Liver (tissue), 9 donors: Measurements from ENCODE around the gene MAF. TPM values are rescaled to one million over a fixed set of nuclear protein-coding genes. Genes with fewer than 3 reads are reported as not detected.

Source experiments
- DNase-seq: peaks from one replicate; pipeline ENCODE4 v3.0.0-alpha.2; 2017; ENCODE audit warnings: low spot score
- H3K27ac ChIP-seq, 2 donors: one replicate each; pipeline ENCODE4 v1.7.0; 2013; ENCODE audit warnings: inconsistent platforms in 2 of 2, low read length in 2 of 2, control low read depth in 1 of 2, low read depth in 1 of 2, mild to moderate bottlenecking in 1 of 2
- H3K27me3 ChIP-seq, 4 donors: one replicate each; pipeline versions ENCODE4 v1.6.1 to v1.7.0; 2013; ENCODE audit warnings: low read length in 3 of 4, inconsistent platforms in 1 of 4, mild to moderate bottlenecking in 1 of 4, moderate library complexity in 1 of 4; ENCODE audit not compliant: control insufficient read depth in 4 of 4, insufficient read depth in 4 of 4
- H3K36me3 ChIP-seq, 4 donors: one replicate each; pipeline versions ENCODE4 v1.6.1 to v1.7.0; 2013; ENCODE audit warnings: low read length in 3 of 4, mild to moderate bottlenecking in 3 of 4, low read depth in 1 of 4, moderate library complexity in 1 of 4; ENCODE audit not compliant: control insufficient read depth in 4 of 4, insufficient read depth in 3 of 4
- H3K4me1 ChIP-seq, 4 donors: one replicate each; pipeline versions ENCODE4 v1.6.1 to v1.7.0; 2013; ENCODE audit warnings: low read length in 3 of 4, mild to moderate bottlenecking in 3 of 4, moderate library complexity in 1 of 4; ENCODE audit not compliant: control insufficient read depth in 4 of 4, insufficient read depth in 4 of 4
- H3K4me3 ChIP-seq, 3 donors: one replicate each; pipeline versions ENCODE4 v1.6.1 to v1.7.0; 2013; ENCODE audit warnings: low read length in 3 of 3, control low read depth in 1 of 3, low read depth in 1 of 3, mild to moderate bottlenecking in 1 of 3
- H3K9ac ChIP-seq, 2 donors: one replicate each; pipeline ENCODE4 v1.7.0; 2013; ENCODE audit warnings: low read length in 2 of 2, mild to moderate bottlenecking in 2 of 2, moderate library complexity in 2 of 2, control low read depth in 1 of 2, low read depth in 1 of 2
- H3K9me3 ChIP-seq, 4 donors: one replicate each; pipeline versions ENCODE4 v1.6.1 to v1.7.0; 2013; ENCODE audit warnings: low read length in 3 of 4; ENCODE audit not compliant: control insufficient read depth in 4 of 4
- ATF3 ChIP-seq: IDR thresholded peaks from 2 replicates; pipeline ENCODE4 v1.6.1; 2016; ENCODE audit warnings: antibody characterized with exemption
- CTCF ChIP-seq: fragments of 150-350 bp; IDR thresholded peaks from 2 replicates; pipeline ENCODE4 v1.5.1; 2017; ENCODE audit warnings: improper control_type of control experiment, low read depth, low read length; ENCODE audit not compliant: missing input control
- EGR1 ChIP-seq, 2 donors: IDR thresholded peaks; 2 replicates each; pipeline ENCODE4 v1.6.1; 2016 to 2018; ENCODE audit warnings: antibody characterized with exemption in 2 of 2, low read depth in 2 of 2
- FOXA1 ChIP-seq: IDR thresholded peaks from 2 replicates; pipeline ENCODE4 v1.6.1; 2016; ENCODE audit warnings: antibody characterized with exemption
- FOXA2 ChIP-seq: IDR thresholded peaks from 2 replicates; pipeline ENCODE4 v1.6.1; 2016; ENCODE audit warnings: antibody characterized with exemption
- GABPA ChIP-seq, 2 donors: IDR thresholded peaks in 1 of 2; conservative IDR thresholded peaks in 1 of 2; 2 replicates each; pipeline ENCODE4 v1.6.1; 2016; ENCODE audit warnings: antibody characterized with exemption in 2 of 2, mild to moderate bottlenecking in 1 of 2, moderate library complexity in 1 of 2
- HNF4A ChIP-seq, 2 donors: conservative IDR thresholded peaks; 2 replicates each; pipeline ENCODE4 v1.6.1; 2016; ENCODE audit warnings: antibody characterized with exemption in 2 of 2, mild to moderate bottlenecking in 2 of 2
- HNF4G ChIP-seq: IDR thresholded peaks from 2 replicates; pipeline ENCODE4 v1.6.1; 2016; ENCODE audit warnings: antibody characterized with exemption
- JUND ChIP-seq, 2 donors: IDR thresholded peaks; 2 replicates each; pipeline ENCODE4 v1.6.1; 2016; ENCODE audit warnings: antibody characterized with exemption in 2 of 2
- MAX ChIP-seq: IDR thresholded peaks from 2 replicates; pipeline ENCODE4 v1.6.1; 2016; ENCODE audit warnings: antibody characterized with exemption
- NR2F2 ChIP-seq: IDR thresholded peaks from 2 replicates; pipeline ENCODE4 v1.6.1; 2016; ENCODE audit warnings: antibody characterized with exemption
- RAD21 ChIP-seq, 2 donors: IDR thresholded peaks; 2 replicates each; pipeline ENCODE4 v1.6.1; 2016; ENCODE audit warnings: antibody characterized with exemption in 2 of 2, mild to moderate bottlenecking in 2 of 2
- REST ChIP-seq: IDR thresholded peaks from 2 replicates; pipeline ENCODE4 v1.6.1; 2016; ENCODE audit warnings: antibody characterized with exemption, mild to moderate bottlenecking
- RXRA ChIP-seq, 2 donors: IDR thresholded peaks; 2 replicates each; pipeline ENCODE4 v1.6.1; 2017 to 2018; ENCODE audit warnings: antibody characterized with exemption in 2 of 2, mild to moderate bottlenecking in 1 of 2
- SP1 ChIP-seq: IDR thresholded peaks from 2 replicates; pipeline ENCODE4 v1.6.1; 2018; ENCODE audit warnings: antibody characterized with exemption, mild to moderate bottlenecking
- TAF1 ChIP-seq: conservative IDR thresholded peaks from 2 replicates; pipeline ENCODE4 v1.6.1; 2016; ENCODE audit warnings: antibody characterized with exemption, mild to moderate bottlenecking
- YY1 ChIP-seq: IDR thresholded peaks from 2 replicates; pipeline ENCODE4 v1.6.1; 2016; ENCODE audit warnings: antibody characterized with exemption, mild to moderate bottlenecking
- ZBTB33 ChIP-seq: IDR thresholded peaks from 2 replicates; pipeline ENCODE4 v1.6.1; 2016; ENCODE audit warnings: antibody characterized with exemption
- WGBS: extraction: QIAGEN DNeasy Blood & Tissue Kit; methylation state at CpG from one replicate; pipeline ENCODE4 v1.1.7; 2013; 5-methylcytosine and 5-hydroxymethylcytosine counted together
- polyA plus RNA-seq, 2 donors: library from polyadenylated mRNA; stranded (reverse) in 1 of 2; unstranded in 1 of 2; fragments of 200-250 nt in 1 of 2; fragments of >200 nt in 1 of 2; fragmentation: Nextera tagmentation in 1 of 2; extraction: Ambion mirVana in 1 of 2; gene quantifications; one replicate each; pipeline versions ENCODE4 v1.2.1 to v1.2.3, GENCODE V29; 2013 to 2015
- total RNA-seq, 2 donors: library from RNA; depleted of rRNA; stranded (reverse); fragments of >200 nt; gene quantifications; one replicate each; pipeline ENCODE4 v1.2.3, GENCODE V29; 2014
- donor health status: healthy.
- donor health status: healthy.
- donor health status: healthy.
- donor health status: healthy.
- donor health status: healthy.

MAF gene
- total and polyA plus RNA-seq, 4 donors: 9.7 to 20.9 (median 16.7) TPM

GRCh38 chr16:79635488-79635887, 35.0 kb upstream of the MAF start (continued):
- TF ChIP-seq HNF4A (conservative IDR thresholded peaks at IDR 0.05) (no peak), HNF4G (no peak)

- 96% methylated on average over 7 of the region's 7 CpGs for WGBS
- H3K4me1 ChIP-seq: no peaks in the 10 kb centered on the region
- H3K9ac ChIP-seq: no peak overlapping the region
- no peak for TF ChIP-seq ZBTB33
- H3K36me3 ChIP-seq: no peaks in the 10 kb centered on the region
- no peak for DNase-seq
- no peak overlapping the region for H3K27ac ChIP-seq
- no peak overlapping the region for H3K4me3 ChIP-seq
- H3K27me3 ChIP-seq: no peaks in the 10 kb centered on the region
- H3K9me3 ChIP-seq: no peaks in the 10 kb centered on the region
These were observed 33.8 kb upstream of the MAF start for GRCh38 chr16:79634298-79634697.

GRCh38 chr16:79632289-79632688, 31.8 kb upstream of the MAF start:
- TF ChIP-seq JUND (IDR thresholded peaks at IDR 0.05) (peak; percentile 64 to 75), TAF1 (no peak)

GRCh38 chr16:79628988-79629387, 28.5 kb upstream of the MAF start:
- H3K27ac ChIP-seq: no peak overlapping the region
- WGBS: 94% methylated on average over 6 of the region's 6 CpGs
- H3K9ac ChIP-seq: no peak overlapping the region
- no peak overlapping the region for H3K4me3 ChIP-seq
- no peak for DNase-seq
- no peaks in the 10 kb centered on the region for H3K36me3 ChIP-seq
- TF ChIP-seq CTCF: no peak
- no peak for TF ChIP-seq ATF3
- TF ChIP-seq EGR1 (IDR thresholded peaks at IDR 0.05; ENCODE audit: low read depth in 2 of 2): no peak
- TF ChIP-seq REST: no peak
- TF ChIP-seq FOXA1: no peak
- no peak for TF ChIP-seq RXRA (IDR thresholded peaks at IDR 0.05)
- no peak for TF ChIP-seq YY1
- TF ChIP-seq NR2F2: no peak
- TF ChIP-seq SP1: no peak
- no peak for TF ChIP-seq TAF1
- no peak for TF ChIP-seq GABPA (IDR thresholded peaks at IDR 0.05 in 1 of 2, conservative IDR thresholded peaks at IDR 0.05 in 1 of 2)
- TF ChIP-seq HNF4G: no peak
- TF ChIP-seq FOXA2: no peak
- TF ChIP-seq JUND (IDR thresholded peaks at IDR 0.05): no peak
- no peak for TF ChIP-seq MAX
- TF ChIP-seq RAD21 (IDR thresholded peaks at IDR 0.05): no peak
- H3K9me3 ChIP-seq: no peaks in the 10 kb centered on the region
- H3K4me1 ChIP-seq: no peaks in the 10 kb centered on the region
- no peaks in the 10 kb centered on the region for H3K27me3 ChIP-seq

More at GRCh38 chr16:79632289-79632688, 31.8 kb upstream of the MAF start:
- H3K4me3 ChIP-seq: no peak overlapping the region
- no peaks in the 10 kb centered on the region for H3K36me3 ChIP-seq
- H3K27ac ChIP-seq: no peak overlapping the region
- H3K27me3 ChIP-seq: no peaks in the 10 kb centered on the region
- no peak overlapping the region for H3K9ac ChIP-seq
- H3K9me3 ChIP-seq: no peaks in the 10 kb centered on the region
- DNase-seq: no peak
- 59% methylated on average over 7 of the region's 7 CpGs for WGBS
- no peaks in the 10 kb centered on the region for H3K4me1 ChIP-seq
